Parathyroid adenoma (tissue), 2 donors: Measurements from ENCODE around the gene NPAS3.

Experiments used
- H2AFZ ChIP-seq: fragments of 300-600 bp; sonication (generic); one replicate; pipeline ENCODE4 v1.7.0; 2017; ENCODE audit warnings: antibody characterized with exemption, mild to moderate bottlenecking
- H3K27ac ChIP-seq: fragments of 300-600 bp; sonication (generic); one replicate; pipeline ENCODE4 v1.7.0; 2017
- H3K27me3 ChIP-seq: fragments of 300-600 bp; sonication (generic); one replicate; pipeline ENCODE4 v1.7.0; 2017; ENCODE audit warnings: low read length; ENCODE audit not compliant: control insufficient read depth, insufficient read depth
- H3K36me3 ChIP-seq: fragments of 300-600 bp; sonication (generic); one replicate; pipeline ENCODE4 v1.7.0; 2017; ENCODE audit warnings: low read length; ENCODE audit not compliant: control insufficient read depth, insufficient read depth
- H3K4me1 ChIP-seq: fragments of 300-600 bp; sonication (generic); one replicate; pipeline ENCODE4 v1.7.0; 2017; ENCODE audit warnings: control low read depth
- H3K4me2 ChIP-seq: fragments of 300-600 bp; sonication (generic); one replicate; pipeline ENCODE4 v1.7.0; 2017; ENCODE audit warnings: low read length
- H3K4me3 ChIP-seq: fragments of 300-600 bp; sonication (generic); one replicate; pipeline ENCODE4 v1.7.0; 2017; ENCODE audit warnings: low read depth, low read length
- H3K79me2 ChIP-seq: fragments of 300-600 bp; sonication (generic); one replicate; pipeline ENCODE4 v1.7.0; 2017; ENCODE audit warnings: control low read depth
- H3K9ac ChIP-seq: fragments of 300-600 bp; sonication (generic); one replicate; pipeline ENCODE4 v1.7.0; 2017; ENCODE audit warnings: mild to moderate bottlenecking
- H3K9me3 ChIP-seq: fragments of 300-600 bp; sonication (generic); one replicate; pipeline ENCODE4 v1.7.0; 2017; ENCODE audit warnings: low read length; ENCODE audit not compliant: control insufficient read depth
- TF ChIP-seq, protein P1 (sequence below): fragments of 300-600 bp; sonication (generic); IDR thresholded peaks from one replicate; pipeline ENCODE4 v1.7.0; 2017; ENCODE audit warnings: antibody characterized with exemption, mild to moderate bottlenecking
- donor health status: primary hyperparathyroidism.

The NPAS3 gene

DNA sequence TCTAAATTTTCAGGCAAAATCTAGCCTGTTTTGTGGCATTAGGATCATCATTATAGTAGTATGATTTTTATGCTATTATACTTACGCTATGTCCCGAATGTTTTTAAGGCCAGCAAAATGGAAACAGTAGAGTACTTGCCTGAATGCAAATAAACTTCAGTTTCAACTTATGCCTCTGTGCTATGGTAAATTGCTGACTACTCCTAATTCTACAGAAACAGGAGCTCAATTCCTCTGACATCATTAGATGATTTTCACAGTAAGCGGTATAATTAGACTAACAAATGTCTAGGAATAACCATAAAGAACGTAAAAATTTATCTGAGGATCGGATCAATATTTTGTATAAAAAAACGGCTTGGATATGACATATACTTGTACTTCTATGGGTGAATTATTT, 742.2 kb downstream of the NPAS3 start:
- H3K4me2 ChIP-seq, result no peak overlapping the region
- no peak overlapping the region for H3K4me3 ChIP-seq
- H3K27ac ChIP-seq, result no peak overlapping the region
- no peak overlapping the region for H2AFZ ChIP-seq
- TF ChIP-seq, protein P1, sequence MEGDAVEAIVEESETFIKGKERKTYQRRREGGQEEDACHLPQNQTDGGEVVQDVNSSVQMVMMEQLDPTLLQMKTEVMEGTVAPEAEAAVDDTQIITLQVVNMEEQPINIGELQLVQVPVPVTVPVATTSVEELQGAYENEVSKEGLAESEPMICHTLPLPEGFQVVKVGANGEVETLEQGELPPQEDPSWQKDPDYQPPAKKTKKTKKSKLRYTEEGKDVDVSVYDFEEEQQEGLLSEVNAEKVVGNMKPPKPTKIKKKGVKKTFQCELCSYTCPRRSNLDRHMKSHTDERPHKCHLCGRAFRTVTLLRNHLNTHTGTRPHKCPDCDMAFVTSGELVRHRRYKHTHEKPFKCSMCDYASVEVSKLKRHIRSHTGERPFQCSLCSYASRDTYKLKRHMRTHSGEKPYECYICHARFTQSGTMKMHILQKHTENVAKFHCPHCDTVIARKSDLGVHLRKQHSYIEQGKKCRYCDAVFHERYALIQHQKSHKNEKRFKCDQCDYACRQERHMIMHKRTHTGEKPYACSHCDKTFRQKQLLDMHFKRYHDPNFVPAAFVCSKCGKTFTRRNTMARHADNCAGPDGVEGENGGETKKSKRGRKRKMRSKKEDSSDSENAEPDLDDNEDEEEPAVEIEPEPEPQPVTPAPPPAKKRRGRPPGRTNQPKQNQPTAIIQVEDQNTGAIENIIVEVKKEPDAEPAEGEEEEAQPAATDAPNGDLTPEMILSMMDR, result no peak
- no peaks in the 10 kb centered on the region for H3K4me1 ChIP-seq
- no peak overlapping the region for H3K9ac ChIP-seq
- H3K9me3 ChIP-seq, result no peaks in the 10 kb centered on the region
- no peaks in the 10 kb centered on the region for H3K27me3 ChIP-seq
- no peaks in the 10 kb centered on the region for H3K36me3 ChIP-seq
- H3K79me2 ChIP-seq, result no peaks in the 10 kb centered on the region

DNA sequence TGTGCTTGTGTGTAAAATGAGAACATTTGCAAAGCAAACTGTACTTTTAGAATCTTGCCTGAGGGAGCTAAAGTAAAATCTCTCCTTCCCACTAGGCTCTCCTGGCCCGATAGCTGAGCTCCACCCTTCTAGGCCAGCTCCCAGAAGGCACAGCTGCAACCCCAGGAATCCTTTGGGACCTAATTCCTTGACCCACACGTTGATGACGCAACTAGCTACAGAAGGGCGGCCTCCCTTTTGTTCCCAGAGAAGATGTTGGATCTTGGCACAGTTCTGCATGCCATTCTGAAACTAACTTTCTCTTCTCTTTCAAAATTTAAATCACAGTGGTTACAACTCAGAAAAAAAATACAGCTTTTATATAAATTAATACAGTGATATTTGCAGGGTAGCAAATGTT, 744.1 kb downstream of the NPAS3 start:
- Histone ChIP-seq H3K9me3 (no peaks in the 10 kb centered on the region), H3K27ac (no peak overlapping the region), H3K36me3 (no peaks in the 10 kb centered on the region), H2AFZ (no peak overlapping the region), H3K4me2 (no peak overlapping the region), H3K79me2 (no peaks in the 10 kb centered on the region), H3K4me1 (no peaks in the 10 kb centered on the region), H3K27me3 (no peaks in the 10 kb centered on the region), H3K9ac (no peak overlapping the region), H3K4me3 (no peak overlapping the region)
- TF ChIP-seq, protein P1, result no peak

DNA sequence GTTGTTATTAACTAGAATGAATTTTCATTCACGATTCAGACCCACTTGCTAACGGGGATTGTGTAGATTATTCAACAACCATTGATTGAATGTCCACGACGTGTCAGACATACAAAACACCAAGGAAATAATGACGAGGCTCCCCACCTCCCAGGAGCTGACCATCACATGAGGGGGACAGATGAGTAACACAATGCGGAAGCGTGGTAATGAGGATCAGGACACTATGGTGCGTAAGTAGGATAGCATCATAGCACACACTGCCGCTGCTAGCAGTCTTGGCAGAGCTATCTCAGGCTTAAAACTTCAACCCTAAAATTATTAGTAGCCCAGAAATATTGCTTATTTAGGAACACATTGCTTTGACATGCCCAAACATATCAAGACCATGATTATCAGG, 746.3 kb downstream of the NPAS3 start:
- TF ChIP-seq, protein P1, result no peak
- H3K27me3 ChIP-seq, result no peaks in the 10 kb centered on the region
- no peaks in the 10 kb centered on the region for H3K36me3 ChIP-seq
- no peak overlapping the region for H3K9ac ChIP-seq
- no peak overlapping the region for H2AFZ ChIP-seq
- H3K4me1 ChIP-seq, result no peaks in the 10 kb centered on the region
- H3K79me2 ChIP-seq, result no peaks in the 10 kb centered on the region
- no peak overlapping the region for H3K4me3 ChIP-seq
- H3K9me3 ChIP-seq, result no peaks in the 10 kb centered on the region
- H3K27ac ChIP-seq, result no peak overlapping the region
- no peak overlapping the region for H3K4me2 ChIP-seq

- H3K36me3 ChIP-seq, result no peaks in the 10 kb centered on the region
- H3K79me2 ChIP-seq, result no peaks in the 10 kb centered on the region
- TF ChIP-seq, protein P1, result no peak
- no peak overlapping the region for H3K4me3 ChIP-seq
- no peaks in the 10 kb centered on the region for H3K9me3 ChIP-seq
- H2AFZ ChIP-seq, result no peak overlapping the region
- no peak overlapping the region for H3K27ac ChIP-seq
- no peaks in the 10 kb centered on the region for H3K27me3 ChIP-seq
- H3K4me1 ChIP-seq, result no peaks in the 10 kb centered on the region
- no peak overlapping the region for H3K4me2 ChIP-seq
- no peak overlapping the region for H3K9ac ChIP-seq
Measured at GRCh38 chr14:33685698-33686097, 747.0 kb downstream of the NPAS3 start.

GRCh38 chr14:33686218-33686617, 747.5 kb downstream of the NPAS3 start:
- Histone ChIP-seq H3K4me2 (no peak overlapping the region), H3K36me3 (no peaks in the 10 kb centered on the region), H3K79me2 (no peaks in the 10 kb centered on the region), H3K27ac (no peak overlapping the region), H3K4me1 (no peaks in the 10 kb centered on the region), H3K27me3 (no peaks in the 10 kb centered on the region), H3K9ac (no peak overlapping the region), H2AFZ (no peak overlapping the region), H3K9me3 (no peaks in the 10 kb centered on the region), H3K4me3 (no peak overlapping the region)
- TF ChIP-seq, protein P1, result no peak
